NCI-H2107 treated with DMSO at 0.1 percent for 48 hours (cell line): Measurements from ENCODE around the gene MKLN1.
"Not testable (repeated sequence)": the region's sequence is repeated elsewhere in the genome, so short reads cannot be mapped to it uniquely, and the experiment has no call there.

Source experiments
- DNase-seq: peaks from one replicate; lab custom pipeline; 2025; ENCODE audit not compliant: unreplicated experiment; lab: John Stamatoyannopoulos, UW

The MKLN1 gene

GRCh38 chr7:131455546-131455945 is 127.9 kb downstream of the MKLN1 start:
- DNase-seq, result no peak

- DNase-seq, result no peak
Observed at GRCh38 chr7:131456338-131456737, 128.7 kb downstream of the MKLN1 start.

DNA sequence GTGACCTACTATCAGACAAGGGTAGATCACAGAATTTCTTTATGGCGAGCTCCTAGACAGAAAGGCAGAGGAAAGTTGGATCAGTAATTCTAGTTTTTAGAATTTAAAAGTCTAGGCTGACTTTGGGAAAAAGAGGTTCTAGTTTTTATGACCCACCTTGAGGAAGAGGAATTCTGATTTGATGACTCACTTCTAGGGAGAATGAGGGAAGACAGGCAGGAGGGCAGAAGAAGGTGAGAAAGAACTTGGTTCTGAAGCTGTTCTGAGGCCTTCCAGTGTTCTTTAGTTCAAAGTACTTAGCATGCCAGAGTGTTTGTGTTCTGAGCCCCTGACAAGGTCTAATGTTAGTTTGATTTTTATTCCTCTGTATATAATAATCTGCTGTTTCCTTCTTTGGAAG is 131.6 kb downstream of the MKLN1 start:
- no peak for DNase-seq

GRCh38 chr7:131462059-131462458 is 134.4 kb downstream of the MKLN1 start:
- no peak for DNase-seq

GRCh38 chr7:131462715-131463114 is 135.0 kb downstream of the MKLN1 start:
- not testable (repeated sequence) for DNase-seq

GRCh38 chr7:131466735-131467365 is 139.2 kb downstream of the MKLN1 start:
- DNase-seq, result no peak

GRCh38 chr7:131467788-131468187 is 140.1 kb downstream of the MKLN1 start:
- DNase-seq, result no peak

GRCh38 chr7:131471250-131472004 is 143.8 kb downstream of the MKLN1 start:
- DNase-seq, result peak; percentile 85

GRCh38 chr7:131476740-131477139 is 149.1 kb downstream of the MKLN1 start:
- DNase-seq, result no peak

DNA sequence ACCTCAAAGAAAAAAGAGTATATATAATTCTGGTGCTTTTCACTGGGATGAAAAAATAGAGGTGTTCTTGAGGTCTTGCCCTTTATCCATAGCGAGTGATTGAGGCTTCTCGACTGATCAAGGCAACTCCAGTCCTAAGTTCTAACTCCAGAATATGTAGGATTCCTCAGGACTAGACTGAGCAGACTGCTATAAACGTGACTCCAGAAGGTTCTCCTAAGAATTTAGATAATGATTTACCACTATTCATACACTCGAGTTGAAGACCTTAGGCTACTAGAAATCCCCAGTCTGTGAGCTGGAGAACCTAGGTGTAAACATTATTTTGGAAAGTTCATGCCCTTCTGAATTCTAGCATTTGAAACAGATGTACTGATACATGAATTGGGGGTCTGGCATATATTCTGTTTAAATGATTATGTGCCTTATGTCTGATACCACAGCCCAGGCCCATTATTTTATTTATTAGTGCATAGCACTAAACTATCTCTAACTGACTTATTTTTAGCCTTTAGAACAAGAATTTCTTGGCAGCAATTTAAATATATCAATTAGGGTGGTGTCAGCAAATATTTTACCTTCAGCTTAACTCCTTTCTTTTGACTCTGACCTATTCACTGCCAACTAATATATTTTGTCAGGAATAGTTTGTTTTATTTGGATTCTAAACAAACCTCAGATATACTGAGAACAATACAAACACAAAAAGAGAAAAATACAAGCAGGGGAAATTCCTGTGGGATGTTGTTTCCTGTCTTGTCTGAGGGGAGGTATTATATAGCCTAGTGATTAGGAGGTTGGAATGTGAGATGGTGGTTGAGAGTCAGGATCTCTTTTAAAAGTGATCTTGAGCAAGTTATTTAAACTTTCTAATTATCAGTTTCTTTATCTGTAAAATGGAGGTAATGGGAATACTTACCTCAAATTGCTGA is 153.0 kb downstream of the MKLN1 start:
- DNase-seq, result no peak

DNA sequence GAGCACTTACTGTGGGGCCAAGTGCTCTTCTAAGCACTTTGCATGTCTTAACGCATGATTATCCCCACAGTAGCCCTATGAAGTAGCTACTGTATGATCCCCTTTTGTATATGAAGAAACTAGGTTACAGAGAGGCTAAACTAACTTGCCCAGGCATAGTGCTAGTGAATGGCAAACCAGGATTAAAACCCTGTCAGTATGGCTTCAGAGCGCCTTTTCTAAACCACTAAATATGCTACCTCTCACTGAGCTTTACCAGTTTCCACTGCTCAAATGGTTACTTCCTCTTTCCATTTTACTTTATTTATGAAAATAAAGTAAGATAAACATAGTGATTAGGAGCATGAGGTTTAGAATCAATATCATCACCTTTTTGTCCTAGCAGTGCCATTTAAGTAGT is 155.1 kb downstream of the MKLN1 start:
- DNase-seq, result no peak

- no peak for DNase-seq
Observed at GRCh38 chr7:131483586-131483985, 155.9 kb downstream of the MKLN1 start.

DNA sequence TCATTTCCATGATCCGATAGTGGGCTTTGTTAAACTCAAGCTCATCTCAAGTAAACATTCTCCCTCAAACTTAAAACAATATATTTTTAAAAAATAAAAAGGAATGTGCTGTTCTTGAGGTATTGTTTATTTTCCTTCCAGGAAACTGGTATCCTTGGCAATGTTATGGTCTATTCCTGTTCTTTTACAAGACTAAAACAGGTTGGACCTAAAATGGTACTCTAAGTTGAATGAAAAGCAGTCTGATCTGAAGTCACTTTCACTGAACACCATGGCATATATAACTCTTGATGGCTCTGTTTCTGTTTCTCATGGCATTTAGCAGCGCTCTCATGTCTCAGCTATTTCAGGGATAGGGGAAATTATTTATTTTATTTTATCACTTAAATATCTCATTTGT is 158.7 kb downstream of the MKLN1 start:
- DNase-seq, result no peak

GRCh38 chr7:131487217-131487616 is 159.5 kb downstream of the MKLN1 start:
- no peak for DNase-seq

- DNase-seq, result no peak
Observed at GRCh38 chr7:131488361-131488760, 160.7 kb downstream of the MKLN1 start.

DNA sequence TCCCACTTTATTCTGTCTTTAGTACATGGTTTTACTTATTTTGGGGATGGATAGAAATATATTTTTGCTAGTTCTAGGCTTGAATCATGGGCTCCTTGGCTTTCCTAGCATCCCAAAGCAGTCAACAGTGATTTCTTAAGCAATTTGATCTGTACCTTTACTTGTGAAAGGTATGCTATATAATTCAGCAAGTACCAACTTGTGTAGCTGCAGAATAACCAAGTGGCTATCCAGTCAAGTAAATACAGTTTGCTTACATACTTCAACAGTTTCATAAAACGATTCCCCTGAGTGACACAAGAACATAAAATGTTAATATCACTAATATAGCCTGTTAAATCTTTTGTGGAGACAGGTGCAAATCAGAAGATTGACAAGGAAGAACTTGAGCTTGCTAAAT is 161.5 kb downstream of the MKLN1 start:
- no peak for DNase-seq

DNA sequence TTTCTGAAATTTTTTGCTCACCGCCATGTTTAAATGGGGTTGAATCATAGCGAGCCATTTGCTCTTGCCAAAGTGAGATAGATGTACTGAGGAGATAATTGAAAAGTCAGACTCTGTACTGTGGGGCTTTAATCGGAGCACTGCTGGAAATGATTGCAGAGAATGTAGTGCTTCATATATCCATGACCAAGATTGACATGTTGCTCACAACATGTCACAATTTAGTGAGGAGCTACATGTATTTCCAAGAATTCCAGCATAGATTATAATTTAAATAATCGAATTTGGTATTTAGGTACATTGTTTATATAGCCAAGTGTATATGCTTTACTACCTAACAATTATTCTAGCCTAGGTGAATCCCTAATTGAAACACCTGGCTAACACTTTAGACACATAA is 162.2 kb downstream of the MKLN1 start:
- DNase-seq, result no peak

- no peak for DNase-seq
Observed at GRCh38 chr7:131493081-131493480, 165.4 kb downstream of the MKLN1 start.

- no peak for DNase-seq
Observed at GRCh38 chr7:131493581-131493980, 165.9 kb downstream of the MKLN1 start.

DNA sequence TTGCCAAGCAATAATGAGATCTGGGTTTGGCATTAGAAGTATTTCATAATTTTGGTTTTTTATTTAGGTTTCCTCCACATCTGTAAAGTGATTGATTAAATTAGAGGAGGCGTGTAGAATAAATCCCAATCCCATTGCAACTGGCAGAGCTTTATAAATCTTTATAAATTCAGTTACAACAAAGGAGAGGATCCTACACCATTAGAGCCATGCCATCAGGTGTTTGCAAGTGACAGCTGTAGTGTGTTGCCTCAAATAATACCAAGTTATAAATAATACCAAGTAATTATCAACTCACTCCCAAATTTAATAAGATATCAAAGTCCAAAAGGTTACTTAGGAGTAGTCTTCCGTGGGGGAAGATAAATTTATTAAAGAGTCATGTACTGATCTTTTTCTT is 166.5 kb downstream of the MKLN1 start:
- no peak for DNase-seq

DNA sequence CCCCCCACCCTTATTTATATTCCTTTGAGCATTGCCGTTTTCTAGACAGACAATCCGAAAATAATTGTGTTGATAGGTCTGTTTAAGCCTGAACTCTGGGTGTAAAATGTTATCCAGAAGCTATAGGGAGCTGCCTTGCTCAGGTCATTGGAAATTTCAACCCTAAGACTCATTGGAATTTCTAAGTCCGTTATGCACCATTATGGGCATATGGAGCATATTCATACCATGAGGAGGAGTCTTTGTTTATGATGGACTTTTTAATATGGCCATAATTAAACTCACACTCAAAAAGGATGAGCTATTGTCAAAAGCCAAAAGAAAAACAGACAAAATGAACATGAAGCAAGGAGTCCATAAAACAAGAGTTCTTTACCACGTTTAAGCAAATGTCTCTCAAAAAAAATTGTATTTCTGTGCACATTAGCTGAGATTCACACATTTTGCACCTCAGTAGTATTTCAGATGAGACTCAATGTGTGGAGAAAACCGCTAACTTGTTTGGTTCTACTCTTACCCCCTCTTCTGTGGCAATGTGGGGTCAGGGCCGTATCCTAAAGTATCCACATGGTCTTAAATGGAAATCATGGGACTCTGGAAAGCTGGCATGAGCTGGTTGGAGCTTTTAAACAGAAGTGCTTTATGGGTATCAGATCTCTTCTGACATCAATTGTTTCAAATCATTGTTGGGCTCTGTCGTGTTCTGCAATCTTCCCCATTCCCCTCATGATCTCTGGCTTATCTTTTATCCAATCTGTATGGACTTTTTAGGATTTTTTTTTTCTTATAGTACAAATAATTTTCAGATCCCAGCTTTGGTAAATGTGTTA is 168.2 kb downstream of the MKLN1 start:
- no peak for DNase-seq
